ENCODE measurements around the gene RPL37A.

The RPL37A gene

DNA sequence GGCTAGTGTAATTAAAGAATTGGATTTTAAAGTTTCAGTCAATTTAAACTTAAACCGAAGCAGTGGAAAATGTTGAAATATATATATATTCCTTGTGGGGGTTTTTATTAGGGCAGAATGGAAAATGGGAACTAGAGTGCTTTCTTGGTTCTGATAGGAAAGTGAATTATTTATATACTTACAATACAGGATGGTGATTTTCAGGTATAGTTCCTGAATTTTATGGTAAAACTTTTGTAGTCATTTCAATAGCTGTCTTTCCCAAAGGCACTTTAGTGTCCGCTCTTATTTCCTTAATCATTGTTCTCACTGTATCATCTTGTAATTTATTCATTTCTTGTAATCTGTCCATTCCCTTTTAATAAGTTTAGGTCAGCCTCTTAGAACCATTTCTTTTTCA is 1.9 kb downstream of the RPL37A start:
- Histone ChIP-seq H3K27me3 (ENCODE audit: control insufficient read depth in 1 of 2, insufficient read depth in 2 of 2, low read length in 2 of 2) (no peaks in the 10 kb centered on the region), H3K4me1 (ENCODE audit: control insufficient read depth in 1 of 2, insufficient read depth in 2 of 2, low read length in 2 of 2) (peaks cover 32 to 37% of the 10 kb centered on the region in 2 donors), H3K27ac (ENCODE audit: low read depth, low read length) (no peak overlapping the region), H3K9ac (ENCODE audit: low read depth in 1 of 2, low read length in 2 of 2) (peak overlapping the region; percentile 92 to 97), H3K36me3 (ENCODE audit: control insufficient read depth in 1 of 2, insufficient read depth in 2 of 2, low read length in 2 of 2) (peaks cover 32 to 56% of the 10 kb centered on the region in 2 donors), H3K9me3 (ENCODE audit: control insufficient read depth in 1 of 2, low read length in 2 of 2) (no peaks in the 10 kb centered on the region), H3K4me3 (ENCODE audit: low read depth in 1 of 2, low read length in 2 of 2) (peak overlapping the region; percentile 96 to 99)

DNA sequence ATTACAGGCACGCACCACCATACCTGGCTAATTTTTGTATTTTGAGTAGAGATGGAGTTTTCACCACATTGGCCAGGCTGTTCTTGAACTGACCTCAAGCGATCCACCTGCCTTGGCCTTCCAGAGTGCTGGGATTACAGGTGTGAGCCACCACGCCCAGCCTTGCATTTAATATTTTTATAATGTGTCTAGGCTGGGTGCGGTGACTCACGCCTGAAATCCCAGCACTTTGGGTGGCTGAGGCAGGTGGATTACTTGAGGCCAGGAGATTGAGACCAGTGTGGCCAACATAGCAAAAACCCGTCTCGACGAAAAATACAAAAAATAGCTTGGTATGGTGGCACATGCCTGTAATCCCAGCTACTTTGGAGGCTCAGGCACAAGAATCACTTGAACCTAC is 3.2 kb downstream of the RPL37A start:
- Histone ChIP-seq H3K9me3 (ENCODE audit: control insufficient read depth in 1 of 2, low read length in 2 of 2) (no peaks in the 10 kb centered on the region), H3K36me3 (ENCODE audit: control insufficient read depth in 1 of 2, insufficient read depth in 2 of 2, low read length in 2 of 2) (peaks cover 32 to 61% of the 10 kb centered on the region in 2 donors)

GRCh38 chr2:216502381-216503158 is 3.9 kb downstream of the RPL37A start:
- Histone ChIP-seq H3K27ac (ENCODE audit: low read depth, low read length) (no peak overlapping the region), H3K9me3 (ENCODE audit: control insufficient read depth in 1 of 2, low read length in 2 of 2) (no peaks in the 10 kb centered on the region), H3K36me3 (ENCODE audit: control insufficient read depth in 1 of 2, insufficient read depth in 2 of 2, low read length in 2 of 2) (peaks cover 32 to 64% of the 10 kb centered on the region in 2 donors), H3K9ac (ENCODE audit: low read depth in 1 of 2, low read length in 2 of 2) (no peak overlapping the region), H3K27me3 (ENCODE audit: control insufficient read depth in 1 of 2, insufficient read depth in 2 of 2, low read length in 2 of 2) (no peaks in the 10 kb centered on the region), H3K4me1 (ENCODE audit: control insufficient read depth in 1 of 2, insufficient read depth in 2 of 2, low read length in 2 of 2) (peaks cover 31 to 34% of the 10 kb centered on the region in 2 donors), H3K4me3 (ENCODE audit: low read depth in 1 of 2, low read length in 2 of 2) (no peak overlapping the region)

More for the DNA sequence above, 3.2 kb downstream of the RPL37A start:
- Histone ChIP-seq H3K27me3 (ENCODE audit: control insufficient read depth in 1 of 2, insufficient read depth in 2 of 2, low read length in 2 of 2) (no peaks in the 10 kb centered on the region), H3K9ac (ENCODE audit: low read depth in 1 of 2, low read length in 2 of 2) (no peak overlapping the region), H3K4me3 (ENCODE audit: low read depth in 1 of 2, low read length in 2 of 2) (no peak overlapping the region), H3K27ac (ENCODE audit: low read depth, low read length) (no peak overlapping the region), H3K4me1 (ENCODE audit: control insufficient read depth in 1 of 2, insufficient read depth in 2 of 2, low read length in 2 of 2) (peaks cover 32 to 37% of the 10 kb centered on the region in 2 donors)

DNA sequence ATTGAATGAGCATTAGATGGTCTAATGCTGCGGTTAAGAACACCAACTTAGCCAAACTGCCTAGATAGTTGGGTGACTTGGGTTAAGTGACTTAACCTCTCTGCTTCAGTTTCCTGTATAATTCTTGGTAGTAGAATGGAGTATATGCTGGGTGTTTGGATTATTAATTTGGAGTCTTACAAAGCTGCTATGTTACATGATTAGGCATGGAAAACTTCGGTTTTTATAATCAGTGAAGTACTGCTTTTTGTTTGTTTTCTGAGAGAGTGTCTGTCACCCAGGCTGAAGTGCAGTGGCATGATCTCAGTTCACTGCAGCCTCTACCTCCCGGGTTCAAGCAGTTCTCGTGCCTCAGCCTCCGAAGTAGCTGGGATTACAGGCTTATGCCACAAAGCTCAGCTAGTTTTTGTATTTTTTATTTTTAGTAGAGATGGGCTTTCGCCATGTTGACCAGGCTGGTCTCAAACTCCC is 4.5 kb downstream of the RPL37A start:
- H3K27me3 ChIP-seq (ENCODE audit: control insufficient read depth in 1 of 2, insufficient read depth in 2 of 2, low read length in 2 of 2): no peaks in the 10 kb centered on the region
- H3K4me3 ChIP-seq (ENCODE audit: low read depth in 1 of 2, low read length in 2 of 2): no peak overlapping the region
- peaks cover 24 to 28% of the 10 kb centered on the region in 2 donors for H3K4me1 ChIP-seq (ENCODE audit: control insufficient read depth in 1 of 2, insufficient read depth in 2 of 2, low read length in 2 of 2)
- H3K27ac ChIP-seq (ENCODE audit: low read depth, low read length): no peak overlapping the region
- H3K36me3 ChIP-seq (ENCODE audit: control insufficient read depth in 1 of 2, insufficient read depth in 2 of 2, low read length in 2 of 2): peaks cover 32 to 64% of the 10 kb centered on the region in 2 donors
- H3K9ac ChIP-seq (ENCODE audit: low read depth in 1 of 2, low read length in 2 of 2): no peak overlapping the region
- no peaks in the 10 kb centered on the region for H3K9me3 ChIP-seq (ENCODE audit: control insufficient read depth in 1 of 2, low read length in 2 of 2)

GRCh38 chr2:216503697-216504375 is 5.2 kb downstream of the RPL37A start:
- Histone ChIP-seq H3K4me1 (ENCODE audit: control insufficient read depth in 1 of 2, insufficient read depth in 2 of 2, low read length in 2 of 2) (peaks cover 23 to 26% of the 10 kb centered on the region in 2 donors), H3K27me3 (ENCODE audit: control insufficient read depth in 1 of 2, insufficient read depth in 2 of 2, low read length in 2 of 2) (no peaks in the 10 kb centered on the region), H3K9me3 (ENCODE audit: control insufficient read depth in 1 of 2, low read length in 2 of 2) (no peaks in the 10 kb centered on the region), H3K36me3 (ENCODE audit: control insufficient read depth in 1 of 2, insufficient read depth in 2 of 2, low read length in 2 of 2) (peaks cover 32 to 64% of the 10 kb centered on the region in 2 donors), H3K27ac (ENCODE audit: low read depth, low read length) (no peak overlapping the region), H3K4me3 (ENCODE audit: low read depth in 1 of 2, low read length in 2 of 2) (no peak overlapping the region), H3K9ac (ENCODE audit: low read depth in 1 of 2, low read length in 2 of 2) (no peak overlapping the region)

- H3K36me3 ChIP-seq (ENCODE audit: control insufficient read depth in 1 of 2, insufficient read depth in 2 of 2, low read length in 2 of 2): peaks cover 32 to 64% of the 10 kb centered on the region in 2 donors
- no peak overlapping the region for H3K27ac ChIP-seq (ENCODE audit: low read depth, low read length)
- H3K4me3 ChIP-seq (ENCODE audit: low read depth in 1 of 2, low read length in 2 of 2): no peak overlapping the region
- peaks cover 23 to 24% of the 10 kb centered on the region in 2 donors for H3K4me1 ChIP-seq (ENCODE audit: control insufficient read depth in 1 of 2, insufficient read depth in 2 of 2, low read length in 2 of 2)
- no peaks in the 10 kb centered on the region for H3K9me3 ChIP-seq (ENCODE audit: control insufficient read depth in 1 of 2, low read length in 2 of 2)
- H3K9ac ChIP-seq (ENCODE audit: low read depth in 1 of 2, low read length in 2 of 2): no peak overlapping the region
- H3K27me3 ChIP-seq (ENCODE audit: control insufficient read depth in 1 of 2, insufficient read depth in 2 of 2, low read length in 2 of 2): no peaks in the 10 kb centered on the region
Observed at GRCh38 chr2:216504376-216504762, 5.7 kb downstream of the RPL37A start.

- Histone ChIP-seq H3K4me1 (ENCODE audit: control insufficient read depth in 1 of 2, insufficient read depth in 2 of 2, low read length in 2 of 2) (peaks cover 13% of the 10 kb centered on the region in 2 donors), H3K27ac (ENCODE audit: low read depth, low read length) (no peak overlapping the region), H3K9me3 (ENCODE audit: control insufficient read depth in 1 of 2, low read length in 2 of 2) (no peaks in the 10 kb centered on the region), H3K36me3 (ENCODE audit: control insufficient read depth in 1 of 2, insufficient read depth in 2 of 2, low read length in 2 of 2) (peaks cover 24 to 55% of the 10 kb centered on the region in 2 donors), H3K4me3 (ENCODE audit: low read depth in 1 of 2, low read length in 2 of 2) (no peak overlapping the region), H3K27me3 (ENCODE audit: control insufficient read depth in 1 of 2, insufficient read depth in 2 of 2, low read length in 2 of 2) (no peaks in the 10 kb centered on the region), H3K9ac (ENCODE audit: low read depth in 1 of 2, low read length in 2 of 2) (no peak overlapping the region)
Observed at GRCh38 chr2:216505133-216506106, 6.8 kb downstream of the RPL37A start.

DNA sequence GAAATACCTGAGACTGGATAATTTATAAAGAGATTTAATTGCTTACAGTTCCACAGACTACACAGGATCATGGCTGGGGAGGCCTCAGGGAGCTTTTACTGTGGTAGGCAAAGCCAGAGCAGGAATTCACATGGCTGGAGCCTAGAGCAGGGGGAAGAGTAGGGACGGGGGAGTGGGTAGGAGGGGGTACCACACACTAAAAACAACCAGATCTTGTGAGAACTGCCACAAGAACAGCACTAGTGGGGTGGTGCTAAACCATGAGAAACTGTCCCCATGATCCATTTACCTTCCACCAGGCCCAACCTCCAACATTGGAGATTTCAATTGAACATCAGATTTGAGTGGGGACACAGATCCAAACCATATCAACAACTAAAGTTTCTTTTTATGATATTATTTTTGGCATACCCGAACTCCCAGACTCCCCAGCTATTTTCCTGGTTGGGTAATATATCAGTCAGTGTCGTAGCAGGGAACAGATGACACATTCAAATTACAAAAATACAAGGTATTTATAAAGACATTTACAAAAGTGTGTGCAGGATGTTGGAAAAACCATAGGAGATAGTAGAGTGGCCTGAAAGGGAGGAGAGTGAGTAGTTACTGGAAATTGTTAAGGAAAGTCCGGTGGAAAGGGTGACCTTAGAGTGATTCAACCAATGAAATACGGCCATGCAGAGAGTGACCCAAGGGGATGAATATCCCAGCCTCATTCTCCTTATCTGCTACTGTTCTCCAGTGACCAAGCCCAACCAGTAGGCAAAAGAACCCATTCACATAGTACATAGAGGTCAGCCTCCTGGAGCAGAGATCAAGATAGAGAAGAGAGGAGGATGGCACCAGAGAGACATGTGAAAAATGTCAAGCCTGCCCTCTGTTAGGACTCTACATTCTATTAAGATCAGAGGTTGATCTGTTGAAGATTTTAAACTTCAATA is 8.8 kb downstream of the RPL37A start:
- H3K27me3 ChIP-seq (ENCODE audit: control insufficient read depth in 1 of 2, insufficient read depth in 2 of 2, low read length in 2 of 2): no peaks in the 10 kb centered on the region

GRCh38 chr2:216508229-216508628 is 9.6 kb downstream of the RPL37A start:
- peaks cover 4 to 28% of the 10 kb centered on the region in 2 donors for H3K36me3 ChIP-seq (ENCODE audit: control insufficient read depth in 1 of 2, insufficient read depth in 2 of 2, low read length in 2 of 2)
- no peaks in the 10 kb centered on the region for H3K27me3 ChIP-seq (ENCODE audit: control insufficient read depth in 1 of 2, insufficient read depth in 2 of 2, low read length in 2 of 2)
- H3K27ac ChIP-seq (ENCODE audit: low read depth, low read length): no peak overlapping the region
- H3K9ac ChIP-seq (ENCODE audit: low read depth in 1 of 2, low read length in 2 of 2): no peak overlapping the region
- no peaks in the 10 kb centered on the region for H3K9me3 ChIP-seq (ENCODE audit: control insufficient read depth in 1 of 2, low read length in 2 of 2)
- no peak overlapping the region for H3K4me3 ChIP-seq (ENCODE audit: low read depth in 1 of 2, low read length in 2 of 2)
- H3K4me1 ChIP-seq (ENCODE audit: control insufficient read depth in 1 of 2, insufficient read depth in 2 of 2, low read length in 2 of 2): no peaks in the 10 kb centered on the region

More for the DNA sequence above, 8.8 kb downstream of the RPL37A start:
- Histone ChIP-seq H3K36me3 (ENCODE audit: control insufficient read depth in 1 of 2, insufficient read depth in 2 of 2, low read length in 2 of 2) (peaks cover 11 to 35% of the 10 kb centered on the region in 2 donors), H3K4me3 (ENCODE audit: low read depth in 1 of 2, low read length in 2 of 2) (no peak overlapping the region), H3K27ac (ENCODE audit: low read depth, low read length) (no peak overlapping the region), H3K9ac (ENCODE audit: low read depth in 1 of 2, low read length in 2 of 2) (no peak overlapping the region), H3K9me3 (ENCODE audit: control insufficient read depth in 1 of 2, low read length in 2 of 2) (no peaks in the 10 kb centered on the region), H3K4me1 (ENCODE audit: control insufficient read depth in 1 of 2, insufficient read depth in 2 of 2, low read length in 2 of 2) (no peaks in the 10 kb centered on the region)
